DLD1 (cell line): ENCODE results near the gene CSF1.
"Not testable (repeated sequence)": the region's sequence is repeated elsewhere in the genome, so short reads cannot be mapped to it uniquely, and the experiment has no call there.

Source experiments
- in situ Hi-C: cut with HindIII; loops from 2 replicates; pipeline ENCODE4 v1.10.0; 2017; ENCODE audit warnings: low sequenced_read_pairs

Gene CSF1

GRCh38 chr1:109910123-109910962, at the start of gene CSF1:
Gene CSF1, plus strand, starts transcription at chr1:109910849. Its CDS starts 175 bp downstream, at chr1:109911024.
- in situ Hi-C loops, result no loop called here

GRCh38 chr1:109861616-109862015, 49.0 kb upstream of the CSF1 start:
- in situ Hi-C loops, result not testable (repeated sequence)

- in situ Hi-C loops, result no loop called here
Observed at GRCh38 chr1:109863667-109864046, 47.0 kb upstream of the CSF1 start.

- in situ Hi-C loops, result no loop called here
Observed at GRCh38 chr1:109864047-109864822, 46.4 kb upstream of the CSF1 start.

GRCh38 chr1:109864930-109865612, 45.6 kb upstream of the CSF1 start:
- in situ Hi-C loops, result no loop called here

- in situ Hi-C loops, result no loop called here
Observed at GRCh38 chr1:109866071-109866470, 44.6 kb upstream of the CSF1 start.

GRCh38 chr1:109873278-109874175, 37.1 kb upstream of the CSF1 start:
- in situ Hi-C loops, result no loop called here

- in situ Hi-C loops, result no loop called here
Observed at GRCh38 chr1:109874445-109874844, 36.2 kb upstream of the CSF1 start.

- in situ Hi-C loops, result no loop called here
Observed at GRCh38 chr1:109875874-109876273, 34.8 kb upstream of the CSF1 start.

- in situ Hi-C loops, result no loop called here
Observed at GRCh38 chr1:109876617-109877316, 33.9 kb upstream of the CSF1 start.

- in situ Hi-C loops, result no loop called here
Observed at GRCh38 chr1:109877317-109877771, 33.3 kb upstream of the CSF1 start.

GRCh38 chr1:109877776-109878175, 32.9 kb upstream of the CSF1 start:
- in situ Hi-C loops, result no loop called here

GRCh38 chr1:109878531-109879104, 32.0 kb upstream of the CSF1 start:
- in situ Hi-C loops, result no loop called here

- in situ Hi-C loops, result not testable (repeated sequence)
Observed at GRCh38 chr1:109879371-109879770, 31.3 kb upstream of the CSF1 start.

GRCh38 chr1:109879881-109880525, 30.6 kb upstream of the CSF1 start:
- in situ Hi-C loops, result no loop called here

- in situ Hi-C loops, result no loop called here
Observed at GRCh38 chr1:109880971-109881894, 29.4 kb upstream of the CSF1 start.

- in situ Hi-C loops, result no loop called here
Observed at GRCh38 chr1:109881906-109882287, 28.8 kb upstream of the CSF1 start.
